ENCODE measurements around the gene EXOC3L4. TPM values are rescaled to one million over a fixed set of nuclear protein-coding genes. Genes with fewer than 3 reads are reported as not detected.

EXOC3L4 gene
- total RNA-seq, 1 experiment from 2014 or later: 6.3 TPM

DNA sequence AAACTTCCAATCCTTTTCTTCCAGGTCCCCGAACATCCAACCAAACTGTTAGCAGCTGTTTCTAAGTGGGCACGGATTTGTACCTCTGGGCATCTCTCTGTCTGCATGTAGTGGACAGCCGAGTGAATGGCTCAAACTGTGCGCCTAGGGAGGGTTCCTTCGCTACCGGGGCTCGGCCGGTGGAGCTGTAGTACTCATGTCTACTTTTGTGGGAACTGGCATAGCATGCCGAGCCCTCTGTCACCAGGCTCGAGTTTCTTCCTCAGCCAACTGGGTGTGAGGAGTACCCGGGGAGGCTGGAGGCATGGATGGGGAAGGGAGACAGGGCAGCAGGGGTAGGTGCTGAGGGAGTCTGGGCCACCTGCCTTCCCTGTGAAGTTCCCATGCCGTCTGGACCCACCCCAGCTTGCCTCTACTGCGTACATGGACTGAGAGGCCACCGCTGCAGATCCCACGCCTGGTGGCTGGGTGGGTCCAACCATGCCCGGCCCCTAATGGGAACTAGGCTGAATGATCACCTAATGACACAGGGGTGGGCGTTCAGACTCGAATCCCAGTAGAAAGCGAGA lies 51.7 kb downstream of the EXOC3L4 start:
- TF ChIP-seq, protein P1, sequence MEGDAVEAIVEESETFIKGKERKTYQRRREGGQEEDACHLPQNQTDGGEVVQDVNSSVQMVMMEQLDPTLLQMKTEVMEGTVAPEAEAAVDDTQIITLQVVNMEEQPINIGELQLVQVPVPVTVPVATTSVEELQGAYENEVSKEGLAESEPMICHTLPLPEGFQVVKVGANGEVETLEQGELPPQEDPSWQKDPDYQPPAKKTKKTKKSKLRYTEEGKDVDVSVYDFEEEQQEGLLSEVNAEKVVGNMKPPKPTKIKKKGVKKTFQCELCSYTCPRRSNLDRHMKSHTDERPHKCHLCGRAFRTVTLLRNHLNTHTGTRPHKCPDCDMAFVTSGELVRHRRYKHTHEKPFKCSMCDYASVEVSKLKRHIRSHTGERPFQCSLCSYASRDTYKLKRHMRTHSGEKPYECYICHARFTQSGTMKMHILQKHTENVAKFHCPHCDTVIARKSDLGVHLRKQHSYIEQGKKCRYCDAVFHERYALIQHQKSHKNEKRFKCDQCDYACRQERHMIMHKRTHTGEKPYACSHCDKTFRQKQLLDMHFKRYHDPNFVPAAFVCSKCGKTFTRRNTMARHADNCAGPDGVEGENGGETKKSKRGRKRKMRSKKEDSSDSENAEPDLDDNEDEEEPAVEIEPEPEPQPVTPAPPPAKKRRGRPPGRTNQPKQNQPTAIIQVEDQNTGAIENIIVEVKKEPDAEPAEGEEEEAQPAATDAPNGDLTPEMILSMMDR (IDR thresholded peaks at IDR 0.05; ENCODE audit: insufficient read depth in 1 of 2, low read depth in 1 of 2, low read length in 1 of 2, severe bottlenecking in 1 of 2, unreplicated experiment in 1 of 2): no peak
- BruUV-seq (replicated peaks): no TSS peak
- ChIA-PET POLR2A (no interaction called here), CTCF (no interaction called here)
- no peaks in the 10 kb centered on the region for H3K36me3 ChIP-seq (ENCODE audit: control insufficient read depth, insufficient read depth, low read length)
- H3K4me3 ChIP-seq (ENCODE audit: low read depth, low read length): no peak overlapping the region
- no peaks in the 10 kb centered on the region for H3K27me3 Mint-ChIP-seq (ENCODE audit: insufficient read depth, unreplicated experiment)
- H3K36me3 Mint-ChIP-seq (ENCODE audit: insufficient read depth, unreplicated experiment): no peaks in the 10 kb centered on the region
- H3K4me3 Mint-ChIP-seq (ENCODE audit: unreplicated experiment): no peak overlapping the region
- H3K27me3 ChIP-seq (replicated peaks; ENCODE audit: control insufficient read depth, insufficient read depth, low read length): no peaks in the 10 kb centered on the region
- no peaks in the 10 kb centered on the region for H3K9me3 ChIP-seq
- H3K9me3 Mint-ChIP-seq (ENCODE audit: unreplicated experiment): no peaks in the 10 kb centered on the region
- H3K27ac Mint-ChIP-seq (ENCODE audit: unreplicated experiment): no peak overlapping the region
- DNase-seq: no peak
- H3K4me1 ChIP-seq: no peaks in the 10 kb centered on the region
- peaks cover 11% of the 10 kb centered on the region for H3K4me1 Mint-ChIP-seq (ENCODE audit: low read depth, unreplicated experiment)
- intact Hi-C loops (cut with micrococcal nuclease; ENCODE audit: unreplicated experiment): no loop called here

DNA sequence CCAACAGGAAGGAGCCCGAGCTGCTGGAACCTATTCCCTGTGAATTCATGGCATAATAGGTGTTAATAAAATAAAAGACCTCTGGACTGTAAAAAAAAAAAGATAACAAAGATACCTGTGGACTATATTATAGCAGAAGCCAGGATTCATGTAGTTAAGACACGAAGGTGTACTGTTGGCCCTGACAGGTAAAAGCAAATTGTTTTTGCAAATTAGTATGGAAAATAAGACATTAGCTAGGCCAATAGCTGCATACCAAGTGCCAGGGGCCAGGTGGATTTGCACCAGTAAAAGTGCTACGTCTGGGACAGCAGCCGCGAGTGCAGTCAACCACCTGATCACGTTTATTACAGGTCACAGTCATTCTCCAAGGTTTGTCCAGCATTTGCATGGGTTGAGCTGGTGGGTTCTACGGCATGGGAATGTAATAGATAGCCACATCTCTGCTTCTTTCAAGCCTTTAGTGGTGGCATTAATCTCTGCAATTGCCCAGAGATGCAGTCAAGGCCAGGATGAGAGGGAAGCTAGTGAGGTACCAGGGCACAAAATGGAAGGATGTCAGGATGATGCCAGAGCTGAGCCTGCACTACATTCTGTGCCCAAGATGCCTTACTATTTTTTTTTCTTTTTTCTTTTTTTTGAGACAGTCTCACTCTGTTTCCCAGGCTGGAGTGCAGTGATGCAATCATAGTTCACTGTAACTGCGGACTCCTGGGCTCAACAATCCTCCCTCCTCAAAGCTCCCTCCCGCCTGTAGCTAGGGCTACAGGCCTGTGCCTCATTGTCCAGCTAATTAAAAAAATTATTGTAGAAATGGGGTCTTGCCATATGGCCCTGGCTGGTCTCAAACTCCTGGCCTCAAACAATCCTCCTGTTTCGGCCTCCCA lies 55.1 kb downstream of the EXOC3L4 start:
- ChIA-PET CTCF (no interaction called here), POLR2A (no interaction called here)
- no peaks in the 10 kb centered on the region for H3K9me3 ChIP-seq
- no peak overlapping the region for H3K4me3 Mint-ChIP-seq (ENCODE audit: unreplicated experiment)
- H3K27me3 ChIP-seq (replicated peaks; ENCODE audit: control insufficient read depth, insufficient read depth, low read length): no peaks in the 10 kb centered on the region
- H3K27ac Mint-ChIP-seq (ENCODE audit: unreplicated experiment): no peak overlapping the region
- no peaks in the 10 kb centered on the region for H3K4me1 Mint-ChIP-seq (ENCODE audit: low read depth, unreplicated experiment)
- no peak for DNase-seq
- H3K36me3 Mint-ChIP-seq (ENCODE audit: insufficient read depth, unreplicated experiment): no peaks in the 10 kb centered on the region
- H3K27me3 Mint-ChIP-seq (ENCODE audit: insufficient read depth, unreplicated experiment): no peaks in the 10 kb centered on the region
- no peak overlapping the region for H3K4me3 ChIP-seq (ENCODE audit: low read depth, low read length)
- H3K36me3 ChIP-seq (ENCODE audit: control insufficient read depth, insufficient read depth, low read length): no peaks in the 10 kb centered on the region
- intact Hi-C loops (cut with micrococcal nuclease; ENCODE audit: unreplicated experiment): no loop called here
- TF ChIP-seq, protein P1 (IDR thresholded peaks at IDR 0.05; ENCODE audit: insufficient read depth in 1 of 2, low read depth in 1 of 2, low read length in 1 of 2, severe bottlenecking in 1 of 2, unreplicated experiment in 1 of 2): no peak
- no peaks in the 10 kb centered on the region for H3K9me3 Mint-ChIP-seq (ENCODE audit: unreplicated experiment)
- no TSS peak for BruUV-seq (replicated peaks)
- no peaks in the 10 kb centered on the region for H3K4me1 ChIP-seq

DNA sequence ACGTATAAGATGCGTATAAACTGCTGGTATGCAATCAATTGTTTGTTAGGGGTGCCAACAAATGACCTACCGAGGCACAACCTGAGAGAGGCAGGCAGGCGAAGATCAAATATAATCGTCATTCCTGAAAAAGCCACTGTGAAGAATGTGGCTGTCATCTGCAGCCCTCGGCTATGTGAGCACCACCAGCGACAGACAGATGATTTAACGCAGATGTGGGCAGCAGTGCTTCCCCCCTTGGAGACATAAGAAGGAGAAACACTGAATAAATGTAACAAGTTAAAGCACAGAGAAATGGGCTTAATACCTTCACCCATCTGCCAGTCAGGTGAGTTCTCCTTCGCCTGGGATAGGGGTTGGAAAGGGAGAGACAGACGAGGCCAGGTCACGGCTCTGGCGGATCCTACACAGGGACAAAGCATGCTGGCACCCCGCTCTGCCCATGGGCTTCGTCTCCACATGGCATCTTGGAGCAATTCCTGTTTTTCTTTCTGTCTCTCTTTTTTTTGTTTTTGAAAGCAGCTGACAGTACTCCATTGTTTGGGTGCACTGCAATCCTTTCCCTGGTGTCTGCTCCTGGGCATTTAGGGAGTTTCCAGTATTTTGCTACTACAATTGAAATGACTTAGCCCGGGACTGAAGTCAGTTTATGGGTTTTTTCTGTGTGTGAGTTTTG lies 56.9 kb downstream of the EXOC3L4 start:
- ChIA-PET POLR2A (no interaction called here), CTCF (interaction anchor here (0.6 kb wide), 1 partner anchor 50 kb away, joined by 6 read pairs; no protein-coding TSS in a partner anchor)
- no peaks in the 10 kb centered on the region for H3K27me3 Mint-ChIP-seq (ENCODE audit: insufficient read depth, unreplicated experiment)
- no peaks in the 10 kb centered on the region for H3K9me3 Mint-ChIP-seq (ENCODE audit: unreplicated experiment)
- intact Hi-C loops (cut with micrococcal nuclease; ENCODE audit: unreplicated experiment): no loop called here
- no peaks in the 10 kb centered on the region for H3K27me3 ChIP-seq (replicated peaks; ENCODE audit: control insufficient read depth, insufficient read depth, low read length)
- no peak overlapping the region for H3K27ac Mint-ChIP-seq (ENCODE audit: unreplicated experiment)
- TF ChIP-seq, protein P1 (IDR thresholded peaks at IDR 0.05; ENCODE audit: insufficient read depth in 1 of 2, low read depth in 1 of 2, low read length in 1 of 2, severe bottlenecking in 1 of 2, unreplicated experiment in 1 of 2): no peak
- no peaks in the 10 kb centered on the region for H3K4me1 ChIP-seq
- no TSS peak for BruUV-seq (replicated peaks)
- no peaks in the 10 kb centered on the region for H3K9me3 ChIP-seq
- no peaks in the 10 kb centered on the region for H3K36me3 Mint-ChIP-seq (ENCODE audit: insufficient read depth, unreplicated experiment)
- H3K36me3 ChIP-seq (ENCODE audit: control insufficient read depth, insufficient read depth, low read length): no peaks in the 10 kb centered on the region
- H3K4me3 ChIP-seq (ENCODE audit: low read depth, low read length): no peak overlapping the region
- no peak for DNase-seq
- H3K4me1 Mint-ChIP-seq (ENCODE audit: low read depth, unreplicated experiment): no peaks in the 10 kb centered on the region
- H3K4me3 Mint-ChIP-seq (ENCODE audit: unreplicated experiment): no peak overlapping the region
